Ovary (tissue), 9 donors: ENCODE data around the gene CHID1. TPM values are rescaled to one million over a fixed set of nuclear protein-coding genes. Genes with fewer than 3 reads are reported as not detected.

ENCODE experiments used
- DNase-seq, 5 donors: peaks; one replicate each; pipeline ENCODE4 v3.0.0-alpha.2; 2019 to 2020
- H3K27ac ChIP-seq, 2 donors: fragments of 200-600 bp; one replicate each; pipeline versions ENCODE4 v1.5.1 to v1.8.0; 2019 to 2022
- H3K27me3 ChIP-seq: fragments of 200-600 bp; one replicate; pipeline ENCODE4 v1.8.0; 2022
- H3K36me3 ChIP-seq: fragments of 200-600 bp; sonication (generic); one replicate; pipeline ENCODE4 v1.5.1; 2019
- H3K4me1 ChIP-seq: one replicate; pipeline ENCODE4 v1.8.1; 2013; ENCODE audit warnings: mild to moderate bottlenecking, moderate library complexity; ENCODE audit not compliant: insufficient read depth
- H3K4me3 ChIP-seq: fragments of 200-600 bp; sonication (generic); one replicate; pipeline ENCODE4 v1.5.1; 2017
- H3K9me3 ChIP-seq, 2 donors: fragments of 200-600 bp in 1 of 2; sonication (generic) in 1 of 2; one replicate each; pipeline versions ENCODE4 v1.5.1 to v1.8.1; 2013 to 2019; ENCODE audit warnings: mild to moderate bottlenecking in 1 of 2, moderate library complexity in 1 of 2
- CTCF ChIP-seq, 3 donors: fragments of 450-650 bp in 2 of 3; fragments of 200-600 bp in 1 of 3; IDR thresholded peaks; one replicate each; pipeline versions ENCODE4 v1.5.1 to v1.8.0; 2016 to 2022; ENCODE audit warnings: antibody characterized with exemption in 3 of 3, mild to moderate bottlenecking in 1 of 3
- EP300 ChIP-seq: sonication (generic); formaldehyde crosslinking; IDR thresholded peaks from one replicate; pipeline ENCODE4 v1.6.1; 2017; ENCODE audit warnings: antibody characterized with exemption
- POLR2A ChIP-seq: fragments of 450-650 bp; IDR thresholded peaks from one replicate; pipeline ENCODE4 v1.6.1; 2017; ENCODE audit warnings: antibody characterized with exemption, mild to moderate bottlenecking, moderate library complexity
- WGBS, 3 donors: extraction: QIAGEN DNeasy Blood & Tissue Kit in 1 of 3; methylation state at CpG; one replicate each; pipeline versions ENCODE4 v1.1.5 to v1.1.7; 2013 to 2017; 5-methylcytosine and 5-hydroxymethylcytosine counted together
- intact Hi-C, 4 donors: fragments of 100-400 bp; cut with DNase I; formaldehyde crosslinking; loops; one replicate each; pipeline versions ENCODE4 v1.11.0 to v1.15.1; 2022 to 2023
- polyA plus RNA-seq, 2 donors: library from polyadenylated mRNA; stranded (reverse); fragments of 200-250 nt in 1 of 2; fragments of 350-450 nt in 1 of 2; fragmentation: Illumina TruSeq in 1 of 2; extraction: RNeasy Lipid Tissue Mini Kit (QIAGEN cat#74804) in 1 of 2; gene quantifications; one replicate each; pipeline ENCODE4 v1.2.3, GENCODE V29; 2013 to 2014
- total RNA-seq, 7 donors: library from RNA; depleted of rRNA in 2 of 7; stranded (reverse); fragments of >200 nt in 2 of 7; fragmentation: NEBNext Ultra II Directional in 3 of 7; extraction: Animal tissue kit (Norgen Biotek cat#: 25700) in 3 of 7; gene quantifications; one replicate each; pipeline versions ENCODE4 v1.1.0 to v1.2.4, GENCODE V29; 2016 to 2023
- donor health status: DM: no; HTN: no; CAD: no; lungs with moderate emphysema.
- donor health status: DM: no; HTN: no; CAD: no.
- donor health status: Bipolar disorder and iron deficiency.
- donor health status: DM: yes; HTN: yes; CAD: no.
- donor health status: DM: no; HTN: no; CAD: no.
- donor health status: DM: yes; HTN: yes; CAD: no.

The CHID1 gene
- total and polyA plus RNA-seq, 9 donors: 41.0 to 90.7 (median 70.6) TPM

- no peak for DNase-seq
- 41 to 44% (median 41%) methylated on average over 8 to 9 of the region's 9 CpGs for WGBS, 3 donors
- intact Hi-C loops: no loop called here
- H3K4me3 ChIP-seq: peak overlapping the region; percentile 51
- no peak for TF ChIP-seq POLR2A
- TF ChIP-seq CTCF (IDR thresholded peaks at IDR 0.05): no peak
- no peak for TF ChIP-seq EP300
- peak overlapping the region in 1 of 2 donors; percentile 52 for H3K27ac ChIP-seq
- H3K4me1 ChIP-seq: peaks cover 21% of the 10 kb centered on the region
- no peaks in the 10 kb centered on the region for H3K27me3 ChIP-seq
- no peaks in the 10 kb centered on the region for H3K36me3 ChIP-seq
- H3K9me3 ChIP-seq: no peaks in the 10 kb centered on the region
These were observed 76.7 kb downstream of the CHID1 start for GRCh38 chr11:833849-834311.

- TF ChIP-seq EP300 (no peak), POLR2A (no peak), CTCF (IDR thresholded peaks at IDR 0.05) (no peak)
- peaks cover 21% of the 10 kb centered on the region for H3K4me1 ChIP-seq
- peak overlapping the region; percentile 51 for H3K4me3 ChIP-seq
- H3K36me3 ChIP-seq: no peaks in the 10 kb centered on the region
- H3K27ac ChIP-seq: peak overlapping the region; percentile 52 to 65
- intact Hi-C loops: no loop called here
- H3K27me3 ChIP-seq: no peaks in the 10 kb centered on the region
- 1% methylated on average over 27 to 55 of the region's 55 CpGs for WGBS, 3 donors
- H3K9me3 ChIP-seq: no peaks in the 10 kb centered on the region
- peak in 1 of 5 donors; percentile 75 for DNase-seq
These were observed 77.4 kb downstream of the CHID1 start for GRCh38 chr11:833114-833791.

- peaks cover 21% of the 10 kb centered on the region for H3K4me1 ChIP-seq
- intact Hi-C loops: no loop called here
- 1 to 3% (median 2%) methylated on average over 44 to 64 of the region's 67 CpGs for whole genome bisulfite sequencing, 3 donors
- peak in 2 of 5 donors; percentile 64 to 74 for DNase-seq
- H3K27me3 ChIP-seq: no peaks in the 10 kb centered on the region
- H3K4me3 ChIP-seq: peak within 1 kb of the TSS; percentile 51
- no peaks in the 10 kb centered on the region for H3K9me3 ChIP-seq
- peak within 1 kb of the TSS; percentile 52 to 65 for H3K27ac ChIP-seq
- TF ChIP-seq EP300: no peak
- no peak for TF ChIP-seq CTCF (IDR thresholded peaks at IDR 0.05)
- no peak for TF ChIP-seq POLR2A
- no peaks in the 10 kb centered on the region for H3K36me3 ChIP-seq
These were observed 78.0 kb downstream of the CHID1 start, which contains the start of gene CD151 for GRCh38 chr11:832529-833113. Gene CD151 (plus strand): TSS chr11:832952. CDS start chr11:836070, 3,118 bp downstream.

GRCh38 chr11:831961-832528 is 78.6 kb downstream of the CHID1 start:
- H3K36me3 ChIP-seq: no peaks in the 10 kb centered on the region
- H3K27me3 ChIP-seq: no peaks in the 10 kb centered on the region
- no peaks in the 10 kb centered on the region for H3K9me3 ChIP-seq
- TF ChIP-seq POLR2A (no peak), EP300 (no peak), CTCF (IDR thresholded peaks at IDR 0.05) (no peak)
- H3K27ac ChIP-seq: no peak overlapping the region
- H3K4me3 ChIP-seq: peak overlapping the region; percentile 51
- DNase-seq: no peak
- H3K4me1 ChIP-seq: peaks cover 21% of the 10 kb centered on the region
- intact Hi-C loops: no loop called here
- 59 to 63% (median 59%) methylated on average over 23 of the region's 23 CpGs for WGBS, 3 donors
